Measurements from ENCODE around the gene CENPA. TPM values are rescaled to one million over a fixed set of nuclear protein-coding genes. Genes with fewer than 3 reads are reported as not detected.
"Not testable (repeated sequence)": the region's sequence is repeated elsewhere in the genome, so short reads cannot be mapped to it uniquely, and the experiment has no call there.

CENPA gene
- total RNA-seq, 1 experiment from 2014 or later = 55.0 TPM

DNA sequence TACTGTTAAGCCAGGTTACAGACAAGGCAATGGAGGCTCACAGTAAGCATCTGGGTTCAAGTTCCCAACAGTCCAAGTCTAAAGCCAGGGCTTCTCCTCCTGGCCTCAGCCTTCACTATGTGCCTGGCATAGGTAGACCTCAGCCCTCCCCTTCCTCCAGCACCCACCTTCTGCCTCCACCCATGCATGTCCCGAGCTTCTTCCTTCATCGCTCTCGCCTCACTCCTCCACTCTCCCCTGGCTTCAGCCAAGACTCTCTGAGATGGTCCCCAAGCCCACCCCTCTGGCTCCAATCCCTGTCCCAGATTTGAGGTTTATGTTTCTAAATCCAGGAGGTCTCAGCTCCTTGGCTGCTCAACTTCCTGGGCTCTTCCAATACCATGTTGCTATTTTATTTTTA is 26.9 kb downstream of the CENPA start:
- Histone ChIP-seq H3K4me3 (ENCODE audit: low read depth in 2 of 2, low read length in 2 of 2) (no peak overlapping the region), H3K36me3 (ENCODE audit: control insufficient read depth, insufficient read depth, low read length) (no peaks in the 10 kb centered on the region), H3K9me3 (ENCODE audit: control insufficient read depth, insufficient read depth, low read depth, low read length) (no peaks in the 10 kb centered on the region), H3K27me3 (ENCODE audit: control insufficient read depth, insufficient read depth, low read length) (no peaks in the 10 kb centered on the region), H3K27ac (ENCODE audit: low read length) (no peak overlapping the region), H3K4me1 (ENCODE audit: control insufficient read depth, insufficient read depth, low read length) (no peaks in the 10 kb centered on the region)
- no peak for DNase-seq (ENCODE audit: low read depth, low spot score)
- no peak for ATAC-seq
- in situ Hi-C loops (cut with HindIII; ENCODE audit: low pct_unique_long_range_greater_than_20kb, low sequenced_read_pairs) (no loop called here), intact Hi-C loops (cut with micrococcal nuclease; ENCODE audit: unreplicated experiment) (no loop called here)
- ChIA-PET CTCF (no interaction called here), POLR2A (no interaction called here)
- BruUV-seq (replicated peaks) = no TSS peak
- TF ChIP-seq POLR2AphosphoS5 (IDR thresholded peaks at IDR 0.05; ENCODE audit: low read depth, low read length) = no peak
- TF ChIP-seq, protein P1, sequence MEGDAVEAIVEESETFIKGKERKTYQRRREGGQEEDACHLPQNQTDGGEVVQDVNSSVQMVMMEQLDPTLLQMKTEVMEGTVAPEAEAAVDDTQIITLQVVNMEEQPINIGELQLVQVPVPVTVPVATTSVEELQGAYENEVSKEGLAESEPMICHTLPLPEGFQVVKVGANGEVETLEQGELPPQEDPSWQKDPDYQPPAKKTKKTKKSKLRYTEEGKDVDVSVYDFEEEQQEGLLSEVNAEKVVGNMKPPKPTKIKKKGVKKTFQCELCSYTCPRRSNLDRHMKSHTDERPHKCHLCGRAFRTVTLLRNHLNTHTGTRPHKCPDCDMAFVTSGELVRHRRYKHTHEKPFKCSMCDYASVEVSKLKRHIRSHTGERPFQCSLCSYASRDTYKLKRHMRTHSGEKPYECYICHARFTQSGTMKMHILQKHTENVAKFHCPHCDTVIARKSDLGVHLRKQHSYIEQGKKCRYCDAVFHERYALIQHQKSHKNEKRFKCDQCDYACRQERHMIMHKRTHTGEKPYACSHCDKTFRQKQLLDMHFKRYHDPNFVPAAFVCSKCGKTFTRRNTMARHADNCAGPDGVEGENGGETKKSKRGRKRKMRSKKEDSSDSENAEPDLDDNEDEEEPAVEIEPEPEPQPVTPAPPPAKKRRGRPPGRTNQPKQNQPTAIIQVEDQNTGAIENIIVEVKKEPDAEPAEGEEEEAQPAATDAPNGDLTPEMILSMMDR (IDR thresholded peaks at IDR 0.05) = no peak

- H3K9me3 ChIP-seq (ENCODE audit: control insufficient read depth, insufficient read depth, low read depth, low read length); CTCF ChIA-PET; in situ Hi-C loops (cut with HindIII; ENCODE audit: low pct_unique_long_range_greater_than_20kb, low sequenced_read_pairs); H3K27me3 ChIP-seq (ENCODE audit: control insufficient read depth, insufficient read depth, low read length); H3K36me3 ChIP-seq (ENCODE audit: control insufficient read depth, insufficient read depth, low read length); ATAC-seq; POLR2A ChIA-PET; H3K27ac ChIP-seq (ENCODE audit: low read length); DNase-seq (ENCODE audit: low read depth, low spot score); H3K4me3 ChIP-seq (ENCODE audit: low read depth in 2 of 2, low read length in 2 of 2); intact Hi-C loops (cut with micrococcal nuclease; ENCODE audit: unreplicated experiment); BruUV-seq (replicated peaks); H3K4me1 ChIP-seq (ENCODE audit: control insufficient read depth, insufficient read depth, low read length): not testable (repeated sequence)
Measured at GRCh38 chr2:26814072-26814765, 28.4 kb downstream of the CENPA start.

DNA sequence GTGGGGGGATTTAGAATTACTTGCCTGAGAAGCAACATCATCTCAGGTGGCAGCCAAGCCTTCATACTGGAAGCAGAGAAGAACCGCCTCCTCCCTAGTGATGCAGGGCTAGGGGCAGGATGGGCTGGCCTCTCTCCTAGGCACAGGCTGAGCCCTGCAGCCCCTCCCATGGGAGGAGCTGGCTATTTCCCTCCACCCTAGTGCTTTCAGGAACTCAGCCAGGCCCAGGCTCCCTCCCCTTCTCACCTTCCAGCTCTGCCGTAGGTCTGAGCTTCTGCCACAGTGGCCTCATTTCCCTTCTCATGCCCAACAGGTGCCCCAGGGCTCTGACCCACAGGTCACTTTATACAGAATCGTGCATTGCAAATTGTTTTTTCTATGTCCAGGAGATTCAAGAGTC is 31.0 kb downstream of the CENPA start:
- Histone ChIP-seq H3K27ac (ENCODE audit: low read length) (no peak overlapping the region), H3K36me3 (ENCODE audit: control insufficient read depth, insufficient read depth, low read length) (no peaks in the 10 kb centered on the region), H3K4me3 (ENCODE audit: low read depth in 2 of 2, low read length in 2 of 2) (no peak overlapping the region), H3K9me3 (ENCODE audit: control insufficient read depth, insufficient read depth, low read depth, low read length) (no peaks in the 10 kb centered on the region), H3K4me1 (ENCODE audit: control insufficient read depth, insufficient read depth, low read length) (no peaks in the 10 kb centered on the region), H3K27me3 (ENCODE audit: control insufficient read depth, insufficient read depth, low read length) (no peaks in the 10 kb centered on the region)
- in situ Hi-C loops (cut with HindIII; ENCODE audit: low pct_unique_long_range_greater_than_20kb, low sequenced_read_pairs) = no loop called here
- DNase-seq (ENCODE audit: low read depth, low spot score) (no peak), ATAC-seq (peak; percentile 47; the same call in 1 of the 2 replicates)
- no peak for TF ChIP-seq SIN3A (IDR thresholded peaks at IDR 0.05; ENCODE audit: borderline replicate concordance, insufficient read depth, low read depth, low read length)
- no peak for TF ChIP-seq POLR2AphosphoS5 (IDR thresholded peaks at IDR 0.05; ENCODE audit: low read depth, low read length)
- TF ChIP-seq TCF7L2 (IDR thresholded peaks at IDR 0.05; ENCODE audit: low read depth, low read length) = no peak
- TF ChIP-seq REST (IDR thresholded peaks at IDR 0.05; ENCODE audit: insufficient read depth in 1 of 2, low read depth in 2 of 2, low read length in 1 of 2) = no peak
- TF ChIP-seq, protein P1 (IDR thresholded peaks at IDR 0.05) = no peak
- ChIA-PET CTCF (interaction anchor here (0.6 kb wide), 1 partner anchor 101 kb away, joined by 8 read pairs; no protein-coding TSS in a partner anchor), POLR2A (no interaction called here)
- no TSS peak for BruUV-seq (replicated peaks)
- intact Hi-C loops (cut with micrococcal nuclease; ENCODE audit: unreplicated experiment) = no loop called here
